Lower leg skin (tissue), 3 donors: ENCODE data around the gene PTGFRN.

Experiments used
- CTCF ChIP-seq, 3 donors: fragments of 450-650 bp; IDR thresholded peaks; one replicate each; pipeline ENCODE4 v1.5.1; 2016; ENCODE audit warnings: antibody characterized with exemption in 3 of 3, mild to moderate bottlenecking in 3 of 3, moderate library complexity in 2 of 3
- POLR2A ChIP-seq, 2 donors: fragments of 450-650 bp; IDR thresholded peaks; one replicate each; pipeline ENCODE4 v1.6.1; 2016 to 2017; ENCODE audit warnings: antibody characterized with exemption in 2 of 2, mild to moderate bottlenecking in 1 of 2, moderate library complexity in 1 of 2

- no peak for TF ChIP-seq CTCF (IDR thresholded peaks at IDR 0.05)
- no peak for TF ChIP-seq POLR2A (IDR thresholded peaks at IDR 0.05)
Measured at GRCh38 chr1:116991918-116992317, 82.2 kb downstream of the PTGFRN start.
